ENCODE data around the gene RNASEH1.

RNASEH1 gene

DNA sequence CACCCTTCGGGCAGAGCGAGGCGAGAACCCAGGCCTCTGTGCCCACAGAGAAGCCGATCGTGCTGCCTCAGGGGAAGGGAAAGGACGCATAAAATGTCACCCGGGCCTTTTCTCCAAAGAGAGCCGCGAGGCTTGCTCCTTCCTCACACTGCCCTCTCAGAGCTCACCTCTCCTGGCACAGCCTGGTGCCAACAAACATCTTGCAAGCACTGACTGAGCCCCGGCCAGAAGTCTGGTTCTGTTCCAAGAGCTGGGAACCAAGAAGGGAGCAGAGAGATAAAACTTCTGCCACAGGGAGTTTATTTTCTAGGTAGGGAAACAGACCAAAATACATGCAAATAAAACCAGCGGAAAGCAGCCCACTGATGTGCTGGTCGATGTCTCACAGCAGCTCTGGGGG, 25.2 kb downstream of the RNASEH1 start:
- no peak overlapping the region for H3K4me3 ChIP-seq (ENCODE audit: low read depth, low read length)
- TF ChIP-seq, protein P1, sequence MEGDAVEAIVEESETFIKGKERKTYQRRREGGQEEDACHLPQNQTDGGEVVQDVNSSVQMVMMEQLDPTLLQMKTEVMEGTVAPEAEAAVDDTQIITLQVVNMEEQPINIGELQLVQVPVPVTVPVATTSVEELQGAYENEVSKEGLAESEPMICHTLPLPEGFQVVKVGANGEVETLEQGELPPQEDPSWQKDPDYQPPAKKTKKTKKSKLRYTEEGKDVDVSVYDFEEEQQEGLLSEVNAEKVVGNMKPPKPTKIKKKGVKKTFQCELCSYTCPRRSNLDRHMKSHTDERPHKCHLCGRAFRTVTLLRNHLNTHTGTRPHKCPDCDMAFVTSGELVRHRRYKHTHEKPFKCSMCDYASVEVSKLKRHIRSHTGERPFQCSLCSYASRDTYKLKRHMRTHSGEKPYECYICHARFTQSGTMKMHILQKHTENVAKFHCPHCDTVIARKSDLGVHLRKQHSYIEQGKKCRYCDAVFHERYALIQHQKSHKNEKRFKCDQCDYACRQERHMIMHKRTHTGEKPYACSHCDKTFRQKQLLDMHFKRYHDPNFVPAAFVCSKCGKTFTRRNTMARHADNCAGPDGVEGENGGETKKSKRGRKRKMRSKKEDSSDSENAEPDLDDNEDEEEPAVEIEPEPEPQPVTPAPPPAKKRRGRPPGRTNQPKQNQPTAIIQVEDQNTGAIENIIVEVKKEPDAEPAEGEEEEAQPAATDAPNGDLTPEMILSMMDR (IDR thresholded peaks at IDR 0.05; ENCODE audit: control insufficient read depth, extremely low read depth, insufficient read depth), result no peak
- peak; percentile 45 for DNase-seq (ENCODE audit: low read depth)

DNA sequence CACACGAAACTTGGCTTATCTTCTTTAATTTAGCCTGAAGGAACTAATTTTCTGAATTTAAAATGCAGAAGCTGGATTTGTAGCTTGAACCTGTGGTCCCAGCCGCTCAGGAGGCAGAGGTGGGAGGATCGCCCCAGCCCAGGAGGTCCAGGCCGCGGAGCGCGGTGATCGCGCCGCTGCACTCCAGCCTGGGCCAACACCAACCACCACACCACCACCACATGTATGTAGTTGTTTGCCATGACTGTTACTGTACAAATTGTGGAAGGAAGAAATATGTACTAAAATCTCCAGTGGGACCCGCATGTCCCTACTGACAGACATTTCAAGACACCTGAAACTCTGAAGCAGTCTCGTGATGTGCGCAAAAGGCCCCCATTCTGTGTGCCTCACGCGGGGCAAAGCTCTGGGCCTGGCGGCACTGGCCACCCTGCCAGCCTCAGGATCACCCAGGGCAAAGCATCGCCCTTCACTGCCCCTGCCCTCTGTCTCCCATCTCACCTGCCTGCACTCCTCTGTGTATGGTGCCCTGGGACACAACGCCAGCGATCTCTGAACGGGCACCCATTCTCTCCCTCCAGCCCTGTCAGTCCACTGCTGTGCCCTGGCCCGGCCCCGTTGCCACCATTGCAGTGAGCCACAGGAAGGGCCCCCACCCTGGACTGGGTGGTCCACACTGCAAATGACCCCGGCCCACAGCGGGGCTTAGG, 28.7 kb downstream of the RNASEH1 start:
- H3K4me3 ChIP-seq (ENCODE audit: low read depth, low read length), result no peak overlapping the region
- DNase-seq (ENCODE audit: low read depth), result no peak
- TF ChIP-seq, protein P1 (IDR thresholded peaks at IDR 0.05; ENCODE audit: control insufficient read depth, extremely low read depth, insufficient read depth), result no peak

DNA sequence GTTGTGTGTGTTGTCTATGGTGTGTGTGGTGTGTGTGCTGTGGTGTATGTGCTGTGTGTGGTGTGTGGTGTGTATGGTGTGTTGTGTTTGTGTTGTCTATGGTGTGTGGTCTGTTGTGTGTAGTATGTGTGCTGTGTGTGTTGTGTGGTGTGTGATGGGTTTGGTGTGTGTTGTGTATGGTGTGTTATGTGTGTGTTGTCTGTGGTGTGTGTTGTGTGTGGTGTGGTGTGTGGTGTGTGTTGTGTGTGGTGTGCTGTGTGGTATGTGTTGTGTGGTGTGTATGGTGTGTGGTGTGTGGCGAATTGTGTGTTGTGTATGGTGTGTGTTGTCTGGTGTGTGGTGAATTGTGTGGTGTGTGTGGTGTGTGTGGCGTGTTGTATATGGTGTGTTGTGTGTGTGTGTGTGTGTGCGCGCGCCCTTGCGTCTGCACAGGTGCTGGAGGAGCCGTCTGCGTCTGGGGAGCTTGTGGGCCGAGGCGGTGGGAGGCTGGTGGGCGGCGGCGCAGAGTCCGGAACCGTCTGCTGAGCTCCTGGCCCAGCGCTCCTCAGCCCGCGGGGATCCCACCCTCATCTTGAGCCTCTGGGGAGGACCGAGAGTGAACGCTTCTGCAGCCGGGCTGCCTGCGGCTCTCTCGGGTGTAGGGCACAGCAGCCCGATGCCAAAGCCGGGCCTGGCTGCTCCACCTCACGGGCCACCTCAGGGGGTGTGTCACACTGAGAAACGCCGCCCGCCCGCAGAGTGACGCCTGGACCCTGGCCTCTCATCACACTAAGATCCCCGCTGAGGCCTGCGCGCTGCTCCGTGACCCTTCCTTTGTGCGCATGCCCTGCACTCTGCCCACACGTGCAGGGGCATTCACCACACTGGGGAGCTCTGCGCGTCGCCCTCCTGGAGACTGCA, 30.0 kb downstream of the RNASEH1 start:
- DNase-seq (ENCODE audit: low read depth), result no peak
- no peak overlapping the region for H3K4me3 ChIP-seq (ENCODE audit: low read depth, low read length)
- TF ChIP-seq, protein P1 (IDR thresholded peaks at IDR 0.05; ENCODE audit: control insufficient read depth, extremely low read depth, insufficient read depth), result no peak

DNA sequence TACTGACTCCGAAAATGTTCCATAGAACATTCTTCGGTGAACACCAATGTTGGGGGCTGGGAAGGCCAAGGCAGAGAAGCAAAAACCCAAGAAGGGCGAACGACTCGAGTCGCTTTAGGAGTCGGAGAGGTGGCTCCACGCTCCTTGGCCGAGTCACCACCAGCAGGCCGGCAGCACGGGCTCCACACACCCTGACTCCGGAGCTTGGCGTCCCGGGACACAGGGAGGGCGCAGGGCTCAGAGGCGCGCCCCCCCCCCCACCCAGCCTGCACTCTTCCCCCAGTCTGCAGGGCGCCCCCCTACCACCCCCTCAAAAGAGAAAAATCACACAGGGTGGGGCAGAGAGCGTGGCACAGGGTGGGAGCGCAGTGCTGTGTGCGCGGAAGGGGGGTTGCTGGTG, 31.3 kb downstream of the RNASEH1 start:
- TF ChIP-seq, protein P1 (IDR thresholded peaks at IDR 0.05; ENCODE audit: control insufficient read depth, extremely low read depth, insufficient read depth), result no peak
- DNase-seq (ENCODE audit: low read depth), result no peak

DNA sequence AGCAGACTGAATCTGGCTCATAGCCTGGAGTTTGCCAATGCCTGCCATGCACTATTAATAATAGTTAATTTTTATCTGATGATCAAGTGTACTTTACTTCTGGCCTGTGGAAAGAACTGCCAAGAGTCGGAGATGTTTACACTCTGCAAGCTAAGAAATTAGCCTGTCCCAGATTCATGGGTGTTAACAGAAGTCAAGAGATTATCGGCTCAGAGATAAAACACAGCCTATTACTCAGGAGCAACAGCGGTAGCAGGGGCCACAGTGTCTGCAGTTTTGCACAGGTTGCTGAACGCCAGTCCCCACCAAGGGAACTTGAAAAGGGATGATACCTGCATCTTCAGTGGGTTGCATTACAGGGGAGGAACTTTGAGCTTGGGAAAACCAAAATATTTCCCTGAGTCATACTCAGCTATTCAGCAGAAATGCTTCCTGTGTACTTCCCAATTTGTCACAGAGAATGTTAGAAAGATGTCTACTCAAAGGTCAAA, 34.5 kb downstream of the RNASEH1 start:
- H3K4me3 ChIP-seq (ENCODE audit: low read depth, low read length), result no peak overlapping the region
- TF ChIP-seq, protein P1 (IDR thresholded peaks at IDR 0.05; ENCODE audit: control insufficient read depth, extremely low read depth, insufficient read depth), result no peak
- DNase-seq (ENCODE audit: low read depth), result peak; percentile 88

More for the DNA sequence above, 31.3 kb downstream of the RNASEH1 start:
- H3K4me3 ChIP-seq (ENCODE audit: low read depth, low read length), result no peak overlapping the region

DNA sequence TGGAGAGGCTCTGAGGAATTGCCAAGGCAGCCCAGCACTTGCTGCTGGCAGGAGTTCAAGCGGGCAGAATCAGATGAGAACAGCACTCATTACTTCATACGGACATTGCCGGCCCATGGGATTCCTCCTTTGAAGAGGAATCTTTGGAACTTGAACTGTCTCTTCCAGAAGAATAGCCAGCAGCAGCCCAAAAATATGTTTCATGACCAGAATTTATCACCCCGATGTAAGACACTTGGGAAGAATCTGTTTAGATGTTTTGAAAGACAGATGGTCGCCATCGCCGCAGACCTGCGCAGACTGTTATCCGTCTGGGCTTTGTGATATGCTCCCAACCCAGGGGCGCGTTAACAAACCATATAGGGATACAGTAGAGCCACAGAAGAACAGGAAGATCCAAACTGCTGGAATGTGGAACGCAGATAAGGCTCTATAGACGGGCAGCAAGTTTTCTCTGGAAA, 35.1 kb downstream of the RNASEH1 start:
- no peak overlapping the region for H3K4me3 ChIP-seq (ENCODE audit: low read depth, low read length)
- DNase-seq (ENCODE audit: low read depth), result no peak
- TF ChIP-seq, protein P1 (IDR thresholded peaks at IDR 0.05; ENCODE audit: control insufficient read depth, extremely low read depth, insufficient read depth), result no peak
